CD4-positive, alpha-beta T cell treated with Interleukin-17A for 1 hour (primary cell): ENCODE results near the gene LYPLAL1.

Experiments used
- DNase-seq: peaks from one replicate; pipeline ENCODE4 v3.0.0-alpha.2; 2020

The LYPLAL1 gene

DNA sequence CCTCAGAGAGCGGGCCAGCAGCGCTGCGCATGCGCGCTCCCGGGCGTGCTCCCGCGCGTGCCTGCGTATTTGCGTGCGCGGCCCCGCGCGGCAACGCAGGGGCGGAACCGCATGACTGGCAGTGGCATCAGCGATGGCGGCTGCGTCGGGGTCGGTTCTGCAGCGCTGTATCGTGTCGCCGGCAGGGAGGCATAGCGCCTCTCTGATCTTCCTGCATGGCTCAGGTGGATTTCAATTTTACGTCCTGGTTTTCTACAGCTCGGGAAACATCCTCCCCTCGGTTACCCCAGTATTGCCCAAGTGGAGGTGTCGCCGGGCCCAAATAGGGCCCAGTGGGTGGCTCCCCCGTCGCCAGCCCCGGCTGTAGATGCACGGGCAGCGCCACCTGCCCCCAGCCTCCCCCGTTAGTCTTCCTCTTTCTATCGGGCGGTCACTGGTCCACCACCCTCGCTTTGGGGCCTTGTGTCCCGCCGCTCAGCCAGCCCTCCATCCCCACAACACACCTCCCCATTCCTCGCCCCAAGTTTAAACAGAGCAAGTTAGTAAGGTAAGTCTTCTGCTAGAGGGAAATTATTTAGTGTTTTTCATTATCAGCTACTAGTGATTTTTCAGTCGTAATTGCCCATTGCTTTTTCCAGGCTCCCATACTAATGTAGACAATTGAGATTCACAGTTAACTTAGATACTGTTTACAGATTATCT, at the start of gene LYPLAL1:
Gene LYPLAL1 (plus strand): TSS at position 121 of the 702 bp plus-strand sequence. CDS start 13 bp downstream, at position 134.
- peak; percentile 87 for DNase-seq

DNA sequence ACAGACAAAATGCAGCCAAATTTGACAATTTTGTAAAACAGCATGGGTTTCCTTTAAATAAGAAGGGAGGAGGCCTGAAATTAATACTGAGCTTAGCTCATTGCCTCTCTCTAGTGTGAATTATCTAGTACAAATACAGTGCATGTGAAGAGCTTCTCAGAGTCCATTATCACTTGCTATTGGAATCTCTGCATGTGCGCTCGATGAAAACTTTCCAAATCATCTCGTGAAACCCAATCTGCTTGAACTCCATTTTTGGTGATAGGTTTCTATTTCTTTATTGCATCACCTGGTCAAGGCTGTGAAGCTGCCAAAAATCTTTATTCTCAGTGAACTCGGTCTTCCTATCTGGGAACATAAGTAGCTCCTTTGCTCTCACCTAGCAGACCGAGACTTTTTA, 49.5 kb upstream of the LYPLAL1 start:
- no peak for DNase-seq

GRCh38 chr1:219125342-219125741, 48.3 kb upstream of the LYPLAL1 start:
- no peak for DNase-seq

- DNase-seq = no peak
Observed at GRCh38 chr1:219126377-219126776, 47.3 kb upstream of the LYPLAL1 start.

DNA sequence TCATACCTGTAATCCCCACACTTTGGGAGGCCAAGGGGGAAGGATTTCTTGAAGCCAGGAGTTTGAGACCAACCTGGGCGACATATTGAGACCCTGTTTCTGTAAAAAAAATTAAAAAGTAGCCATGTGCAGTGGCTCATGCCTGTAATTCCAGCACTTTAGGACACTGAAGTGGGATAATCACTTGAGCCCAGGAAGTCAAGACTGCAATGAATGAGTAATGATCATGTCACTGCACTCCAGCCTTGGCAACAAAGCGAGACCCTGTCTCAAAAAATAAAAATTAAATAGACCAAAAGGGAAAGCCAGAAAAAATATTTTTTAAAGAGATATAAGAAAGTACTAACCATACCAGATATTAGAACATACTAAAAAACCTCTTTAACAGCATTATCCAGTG, 44.7 kb upstream of the LYPLAL1 start:
- DNase-seq = no peak

- no peak for DNase-seq
Observed at GRCh38 chr1:219130366-219130935, 43.2 kb upstream of the LYPLAL1 start.

DNA sequence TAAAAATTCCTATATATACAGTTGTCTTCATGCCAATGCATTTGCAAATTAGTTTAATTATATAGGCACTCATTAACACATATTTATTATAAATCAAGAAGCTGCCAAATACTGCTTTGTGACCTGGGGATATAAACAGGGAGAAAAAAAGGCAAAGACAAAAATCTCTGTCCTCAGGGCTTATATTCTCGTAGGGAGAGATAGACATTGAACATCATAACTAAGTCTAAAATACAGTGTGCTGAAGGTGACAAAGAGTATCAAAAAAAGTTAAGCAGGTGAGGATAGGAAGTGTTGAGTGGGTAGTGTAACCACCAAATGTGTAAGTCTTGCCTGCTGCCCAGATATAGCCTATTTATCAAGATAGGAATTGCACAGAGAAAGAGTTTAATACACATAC, 40.7 kb upstream of the LYPLAL1 start:
- DNase-seq = no peak

- DNase-seq = no peak
Observed at GRCh38 chr1:219138747-219139146, 34.9 kb upstream of the LYPLAL1 start.

DNA sequence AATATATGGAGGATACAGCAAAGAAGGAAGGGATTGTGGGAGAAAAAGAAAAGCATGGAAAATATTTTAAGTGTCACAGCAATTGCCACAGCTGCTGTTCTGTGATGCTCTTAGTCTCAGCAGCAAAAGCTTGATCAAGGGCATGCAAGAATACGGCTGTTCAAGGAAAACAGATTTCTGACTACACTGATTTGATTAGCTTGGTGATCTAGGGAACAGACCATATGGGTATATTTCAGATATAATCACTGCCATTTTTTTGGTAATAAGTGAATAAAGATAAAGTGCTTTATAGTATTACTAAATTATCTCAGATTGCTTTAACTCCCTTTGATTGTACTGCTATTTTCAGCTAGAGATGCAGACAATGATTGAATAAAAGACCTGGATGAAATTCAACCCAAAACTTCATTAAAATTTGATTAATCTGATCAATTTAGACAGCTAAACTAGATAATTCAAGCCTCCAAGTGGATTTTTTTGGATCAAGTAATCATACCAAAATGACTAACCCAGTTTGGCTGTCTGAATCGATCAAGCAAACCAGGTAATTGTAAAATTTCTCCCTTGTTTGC, 33.3 kb upstream of the LYPLAL1 start:
- DNase-seq = no peak

DNA sequence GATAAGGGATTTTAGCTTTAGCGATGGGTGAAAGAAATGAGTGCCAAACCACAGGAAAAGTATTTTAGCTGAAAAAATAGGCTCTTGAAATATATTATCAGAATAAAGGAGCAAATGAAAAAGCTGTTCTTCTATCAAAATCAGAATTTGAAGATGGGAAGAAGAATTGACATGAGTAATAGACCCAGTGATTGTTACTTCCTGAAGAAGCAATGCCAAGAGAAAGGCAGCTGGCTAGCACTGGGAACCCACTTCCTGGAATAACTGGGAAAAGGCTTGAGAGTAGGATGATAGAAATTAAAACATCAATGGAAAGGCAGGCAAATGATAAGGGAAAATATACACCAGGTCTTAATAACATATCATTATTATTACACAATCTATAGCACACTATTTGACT, 29.9 kb upstream of the LYPLAL1 start:
- DNase-seq = no peak

GRCh38 chr1:219144658-219145315, 28.9 kb upstream of the LYPLAL1 start:
- DNase-seq = no peak

- DNase-seq = no peak
Observed at GRCh38 chr1:219147571-219148019, 26.1 kb upstream of the LYPLAL1 start.

DNA sequence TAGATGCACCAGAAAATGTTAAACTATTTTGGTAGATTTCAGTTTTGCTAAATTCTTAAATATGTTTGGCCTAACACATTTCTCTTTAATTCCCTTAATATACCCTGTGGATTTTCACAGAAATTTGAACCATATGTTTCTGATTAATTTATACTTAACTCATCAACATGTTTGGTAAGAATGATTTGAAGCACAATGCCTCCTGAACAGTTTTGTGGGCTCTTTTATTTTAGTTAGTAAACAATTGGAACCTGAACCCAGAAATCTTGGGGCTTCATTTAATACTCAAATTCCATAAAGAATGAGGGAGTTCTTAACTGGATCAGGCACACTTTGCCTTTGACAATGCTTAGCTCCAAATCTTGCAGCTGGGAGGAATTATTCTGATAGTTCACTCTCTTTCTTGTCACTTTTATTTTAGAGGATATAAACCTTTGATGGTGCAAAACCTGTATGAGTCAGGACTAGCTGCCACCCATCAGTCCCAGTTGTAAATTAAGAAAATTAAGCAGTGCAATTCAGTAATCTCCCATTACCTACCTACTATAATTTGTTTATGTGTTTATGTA, 24.6 kb upstream of the LYPLAL1 start:
- DNase-seq = no peak

GRCh38 chr1:219149953-219150352, 23.7 kb upstream of the LYPLAL1 start:
- no peak for DNase-seq

DNA sequence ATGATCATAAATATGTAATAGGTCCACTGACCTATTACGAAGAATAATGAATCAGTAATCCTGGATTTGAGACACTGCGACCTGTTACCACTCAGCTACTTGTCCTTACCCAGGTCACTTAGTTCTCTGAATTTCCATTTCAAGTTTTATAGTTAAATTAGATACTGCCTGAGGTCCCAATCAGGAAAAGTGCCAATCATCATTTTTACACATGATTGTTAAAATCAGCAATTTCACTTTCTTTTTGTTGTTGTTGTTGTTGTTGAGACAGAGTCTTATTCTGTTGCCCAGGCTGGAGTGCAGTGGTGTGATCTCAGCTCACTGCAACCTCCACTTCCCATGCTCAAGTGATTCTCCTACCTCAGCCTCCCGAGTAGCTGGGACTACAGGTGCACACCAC, 22.8 kb upstream of the LYPLAL1 start:
- DNase-seq = no peak

- no peak for DNase-seq
Observed at GRCh38 chr1:219151467-219151866, 22.2 kb upstream of the LYPLAL1 start.

DNA sequence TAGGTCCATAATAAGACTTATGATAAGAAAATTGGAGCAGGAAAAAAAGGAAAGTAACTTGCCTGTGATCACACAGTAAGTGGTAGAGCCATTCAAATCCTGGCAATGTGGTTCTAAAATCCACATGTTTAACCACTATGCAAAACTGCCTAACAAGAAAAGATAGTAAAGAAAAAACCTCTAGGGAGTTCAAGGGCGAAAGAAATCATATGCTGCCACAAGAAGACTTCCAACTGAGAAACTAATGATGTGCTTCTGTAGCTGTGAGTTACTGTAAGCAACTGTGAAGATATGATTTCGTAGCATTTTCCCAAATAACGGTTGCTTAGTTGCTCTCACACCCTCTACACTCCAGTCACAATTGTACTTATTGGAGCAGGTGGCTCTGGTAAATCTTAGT, 20.9 kb upstream of the LYPLAL1 start:
- DNase-seq = no peak

- no peak for DNase-seq
Observed at GRCh38 chr1:219153723-219154122, 20.0 kb upstream of the LYPLAL1 start.

- no peak for DNase-seq
Observed at GRCh38 chr1:219155135-219155534, 18.5 kb upstream of the LYPLAL1 start.

DNA sequence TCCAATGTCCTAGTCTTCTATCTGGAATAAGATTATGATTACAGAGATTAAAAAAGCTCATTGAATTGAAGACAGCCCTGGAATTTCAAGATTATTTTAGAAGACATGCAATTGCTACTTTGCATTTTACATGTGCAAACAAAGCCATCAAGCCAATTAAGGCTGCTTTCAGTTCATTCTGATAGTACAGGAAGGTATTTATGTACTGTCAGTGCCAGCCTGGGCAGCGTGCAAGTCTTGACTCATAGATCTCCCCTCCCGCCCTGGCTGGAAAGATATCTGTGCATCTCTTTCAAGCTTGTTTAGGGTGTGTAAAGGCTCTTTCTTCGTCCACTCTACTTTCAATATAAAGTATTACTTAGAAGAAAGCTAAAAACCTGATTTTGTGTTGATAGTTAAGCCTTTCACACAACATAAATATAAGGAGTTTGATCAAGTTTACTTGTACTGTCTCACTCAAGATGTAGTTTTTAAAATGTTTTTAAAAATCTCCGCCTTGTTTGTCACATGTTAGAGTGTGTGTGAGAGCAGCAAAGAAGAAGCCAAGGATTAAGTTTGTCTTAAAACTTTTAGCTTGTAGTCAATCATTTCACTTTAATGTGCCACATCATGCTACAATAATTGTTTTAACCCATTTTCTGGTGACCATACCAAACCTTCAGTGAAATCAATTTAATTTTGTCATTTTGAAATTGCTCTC, 13.6 kb upstream of the LYPLAL1 start:
- no peak for DNase-seq

DNA sequence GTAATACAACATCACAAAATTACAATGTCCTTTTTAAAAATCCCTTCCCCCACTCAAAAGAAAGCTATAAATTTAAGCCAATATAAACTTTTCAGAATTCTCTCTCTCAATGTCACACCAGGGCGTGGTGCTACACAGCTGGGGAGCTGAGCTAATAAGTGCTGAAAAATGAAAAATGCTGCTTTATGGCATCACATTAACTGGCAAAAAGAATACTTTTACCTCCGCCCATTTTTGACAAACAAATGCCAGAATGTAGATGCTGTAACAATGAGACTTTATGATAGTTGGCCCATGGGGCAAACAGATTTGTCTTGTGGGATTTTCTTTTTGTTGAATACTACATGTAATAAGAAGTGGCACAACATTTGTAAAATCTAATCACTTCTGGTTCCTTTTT, 12.7 kb upstream of the LYPLAL1 start:
- DNase-seq = no peak

- DNase-seq = no peak
Observed at GRCh38 chr1:219161371-219161770, 12.3 kb upstream of the LYPLAL1 start.

DNA sequence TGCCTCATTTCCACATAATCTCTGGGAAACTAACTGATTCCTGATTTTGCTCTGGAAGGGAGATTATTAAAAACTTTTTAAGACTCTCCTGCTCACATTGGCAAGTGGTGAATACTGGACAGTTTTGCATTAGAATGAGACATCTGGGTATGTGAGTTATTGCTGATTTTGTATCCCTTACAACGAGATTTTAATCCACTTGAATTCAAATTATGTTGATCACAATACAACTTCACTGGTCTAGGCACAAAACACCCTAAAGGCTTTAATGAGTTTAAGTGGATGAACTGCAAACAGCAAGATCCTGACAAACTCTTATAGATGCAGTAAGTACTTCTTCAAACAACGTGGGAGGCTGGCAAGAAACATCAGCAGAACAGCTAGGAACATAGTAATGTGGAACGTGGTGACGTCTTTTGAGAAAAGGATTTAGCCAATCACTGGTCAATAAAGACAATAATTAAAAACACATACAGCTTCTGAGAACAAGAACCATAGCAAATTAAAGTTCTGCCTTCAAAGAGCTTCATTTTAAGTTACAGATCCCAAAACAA, 10.2 kb upstream of the LYPLAL1 start:
- DNase-seq = no peak
